OCI-M1 (cell line): ENCODE data around the gene TRIO.

Experiments
- DNase-seq: peaks from one replicate; lab custom pipeline; 2025; lab: John Stamatoyannopoulos, UW

TRIO gene

GRCh38 chr5:14247054-14247386 is 103.9 kb downstream of the TRIO start:
- no peak for DNase-seq

DNA sequence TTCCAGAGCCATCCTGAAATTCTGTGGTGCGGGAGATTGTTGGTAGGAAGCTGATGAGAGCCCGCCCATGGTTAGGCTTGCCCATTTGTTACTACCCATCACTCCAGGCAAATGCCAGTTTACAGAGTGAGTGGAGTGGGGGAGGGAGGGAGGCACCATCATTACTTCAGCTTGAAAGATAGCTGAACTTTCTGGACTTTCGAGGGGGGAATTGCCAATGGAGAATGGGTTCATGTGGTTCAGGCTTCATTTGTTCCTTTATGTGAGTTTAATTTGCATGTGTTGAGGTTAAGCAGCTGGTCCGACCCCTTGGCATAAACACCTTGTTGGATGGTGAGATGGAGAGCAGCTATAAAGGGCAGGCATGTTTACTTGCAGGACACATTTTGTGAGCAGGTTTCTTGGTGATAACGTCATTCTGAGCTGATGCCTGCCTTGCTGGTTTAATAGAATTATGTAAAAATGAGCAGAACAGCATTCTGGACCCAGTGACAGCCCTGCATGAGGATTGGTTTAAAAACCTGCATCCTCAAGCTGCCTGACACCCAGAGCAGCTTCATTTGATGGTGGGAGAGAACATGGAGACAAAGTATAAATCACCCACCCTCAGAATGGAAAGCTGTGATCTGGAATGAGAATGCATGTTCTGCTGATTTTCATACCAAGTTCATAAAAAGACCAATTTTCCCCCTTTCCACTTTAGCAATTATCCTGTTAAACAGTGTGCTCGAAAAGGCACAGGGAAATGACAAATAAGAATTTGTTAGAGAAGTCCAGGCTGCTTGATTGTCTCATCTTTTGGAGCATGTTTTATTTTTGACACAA is 106.3 kb downstream of the TRIO start:
- no peak for DNase-seq

DNA sequence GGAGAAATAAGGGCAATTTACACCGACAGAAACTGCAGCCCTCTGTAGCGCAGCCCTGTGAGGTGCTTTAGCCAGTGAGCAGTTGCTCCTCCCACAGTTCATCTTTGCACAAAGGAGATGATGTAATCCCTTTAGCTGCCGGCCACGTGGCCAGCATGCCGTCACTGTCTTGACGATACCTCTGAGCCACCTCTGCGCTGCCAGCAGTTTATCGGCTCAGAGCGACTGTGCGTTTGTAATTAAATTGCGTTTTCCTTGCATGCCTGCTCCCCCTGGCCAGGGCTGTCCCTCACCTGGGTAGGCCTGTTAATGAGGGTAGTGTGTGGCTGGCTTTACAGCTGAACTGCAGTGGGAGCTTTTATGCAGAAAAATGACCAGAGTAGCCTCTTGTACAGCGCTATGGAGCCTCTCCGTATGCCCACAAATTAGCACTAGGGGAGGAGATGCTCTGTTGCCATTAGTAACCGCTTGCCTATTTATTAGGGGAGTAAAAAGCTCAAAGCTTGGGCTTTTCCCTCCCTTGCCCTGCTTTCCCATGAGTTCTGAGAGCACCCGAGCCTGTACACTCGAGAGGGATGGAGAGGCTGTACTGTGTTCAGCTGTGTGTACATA is 107.0 kb downstream of the TRIO start:
- DNase-seq: no peak

DNA sequence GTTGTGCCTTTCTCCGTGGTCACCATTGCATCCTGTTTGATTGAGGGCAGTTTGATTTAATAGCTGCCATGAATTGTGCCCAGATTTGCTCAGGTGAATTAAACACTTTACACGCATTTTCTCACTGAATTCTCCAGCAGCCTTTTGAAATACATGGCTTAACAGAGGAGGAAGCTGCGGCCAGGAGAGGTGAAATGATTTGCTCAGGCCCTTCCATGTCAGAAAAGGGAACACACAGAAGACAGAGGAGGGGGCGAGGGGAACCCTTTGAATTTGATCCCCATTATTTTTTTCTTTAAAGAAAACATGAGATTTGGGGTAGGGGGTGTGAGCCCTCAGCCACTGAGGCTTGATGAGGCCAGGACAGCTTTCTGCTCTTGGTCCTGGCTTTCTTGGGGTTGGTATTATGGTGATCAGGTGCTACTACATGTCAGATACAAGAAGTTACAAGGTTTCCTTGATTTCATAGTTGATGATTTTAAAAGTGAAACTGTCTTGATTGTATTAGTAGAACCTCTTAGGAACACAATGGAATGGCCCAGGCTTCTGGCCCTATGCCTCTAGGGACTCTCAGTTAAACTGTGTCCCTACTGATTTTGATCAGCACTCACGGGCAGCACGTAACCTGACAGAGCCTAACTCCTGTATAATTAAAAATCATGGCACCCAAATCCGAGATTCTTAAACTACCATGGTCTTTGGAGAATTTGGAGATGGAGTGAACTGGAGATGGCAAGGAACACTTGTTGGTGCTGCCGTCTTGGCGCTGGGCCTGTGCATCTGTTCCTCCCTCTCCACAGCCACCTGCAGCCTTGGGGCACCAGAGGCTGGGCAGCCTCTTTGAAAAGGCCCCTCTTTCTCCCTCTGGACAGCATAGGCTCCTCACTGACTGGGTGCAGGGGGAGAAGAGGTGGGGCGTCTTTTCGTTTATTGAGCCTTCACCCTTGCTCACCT is 107.9 kb downstream of the TRIO start:
- DNase-seq: no peak

- no peak for DNase-seq
Observed at GRCh38 chr5:14251733-14252132, 108.6 kb downstream of the TRIO start.

DNA sequence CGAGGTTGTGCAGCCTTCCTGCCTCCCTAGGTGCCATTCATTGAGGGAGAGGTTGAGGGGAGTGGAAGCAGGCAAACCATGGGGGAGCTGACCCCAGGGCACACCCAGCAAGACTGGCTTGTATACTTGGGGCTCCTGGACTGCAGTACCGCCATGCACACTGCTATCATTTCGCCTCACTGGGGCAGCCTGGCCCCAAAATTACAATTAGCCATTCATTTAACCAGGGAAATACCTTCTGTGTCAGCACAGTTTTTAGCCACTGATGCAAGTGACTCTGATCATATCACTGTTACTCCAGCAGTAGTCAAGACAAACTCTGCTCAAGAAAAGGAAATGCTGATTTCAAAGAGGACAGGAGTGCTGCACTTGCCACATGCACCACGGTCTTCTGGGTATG is 109.7 kb downstream of the TRIO start:
- DNase-seq: no peak

DNA sequence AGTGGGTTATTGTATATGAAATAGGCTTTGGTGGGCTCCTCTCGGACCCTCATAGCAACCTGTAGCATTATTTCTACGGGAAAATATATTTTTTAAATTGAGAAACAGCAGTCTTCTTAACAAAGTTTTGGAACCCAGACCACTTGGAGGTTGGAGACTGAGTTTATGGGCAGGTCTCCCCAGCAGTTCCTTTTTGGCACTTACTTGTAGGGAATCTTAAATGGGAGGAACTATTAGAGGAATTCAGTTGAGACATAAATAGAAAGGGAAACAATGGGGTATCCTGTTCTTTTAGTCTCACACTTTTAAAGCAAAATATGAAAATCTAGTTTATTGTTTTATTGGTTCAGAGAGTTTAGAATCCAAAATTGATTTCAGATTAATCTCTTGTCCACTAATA is 111.5 kb downstream of the TRIO start:
- no peak for DNase-seq

DNA sequence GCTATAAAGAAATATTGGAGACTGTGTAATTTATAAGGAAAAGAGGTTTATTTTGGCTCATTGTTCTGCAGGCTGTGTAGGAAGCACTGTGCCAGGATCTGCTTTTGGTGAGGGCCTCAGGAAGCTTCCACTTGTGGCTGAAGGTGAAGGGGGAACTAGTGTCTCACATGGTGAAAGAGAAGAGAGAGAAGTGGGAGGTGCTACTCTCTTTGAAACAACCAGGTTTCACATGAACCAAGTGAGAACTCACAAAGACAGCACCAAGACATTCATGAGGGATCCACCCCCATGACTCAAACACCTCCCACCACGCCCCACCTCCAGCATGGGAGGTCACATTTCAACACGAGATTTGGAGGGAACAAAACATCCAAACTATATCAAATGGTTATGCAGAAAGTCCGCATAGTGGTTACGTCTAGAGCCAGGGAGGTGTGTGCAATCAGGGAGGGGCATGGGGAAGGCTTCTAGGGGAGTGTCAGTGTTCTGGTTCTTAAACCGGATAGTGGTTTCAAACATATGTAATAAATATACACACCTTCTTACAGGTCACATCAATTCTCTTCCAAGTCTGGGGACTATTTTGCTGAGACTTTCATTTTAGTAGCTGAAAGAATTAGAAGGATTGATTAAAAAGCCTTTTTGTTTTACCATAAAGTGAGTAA is 113.0 kb downstream of the TRIO start:
- DNase-seq: no peak

DNA sequence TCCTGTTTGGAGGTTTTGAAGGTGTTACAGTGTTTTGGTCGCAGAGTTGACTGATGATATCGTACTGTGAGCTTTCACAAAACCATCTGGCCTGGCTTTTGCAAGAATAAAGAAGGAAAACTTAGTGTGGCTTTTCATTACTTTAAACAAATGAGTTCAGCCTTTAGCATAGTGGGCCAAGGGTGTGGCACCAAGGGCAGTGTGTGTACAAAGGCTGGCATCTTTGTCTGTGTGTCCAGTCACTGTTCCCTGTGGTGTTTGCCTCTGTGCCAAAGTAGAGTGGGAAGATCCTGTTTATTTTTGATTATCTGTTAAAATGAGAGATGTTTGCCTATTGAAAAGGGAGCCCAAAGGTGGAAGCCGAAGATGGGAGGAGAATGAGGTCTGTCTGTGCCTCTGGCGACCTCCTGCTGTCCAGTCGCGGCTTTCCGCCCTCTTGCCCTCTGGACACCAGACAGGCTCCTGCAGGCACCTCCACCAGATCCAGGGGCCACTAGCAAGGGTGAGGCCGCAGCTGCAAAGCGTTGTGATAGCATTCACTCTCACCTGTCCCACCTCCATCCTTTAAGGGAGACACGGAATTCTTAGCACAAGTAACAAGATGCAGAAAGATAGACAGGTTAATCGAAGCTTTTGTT is 113.7 kb downstream of the TRIO start:
- DNase-seq: no peak

- no peak for DNase-seq
Observed at GRCh38 chr5:14257995-14258403, 114.9 kb downstream of the TRIO start.

GRCh38 chr5:14258840-14259239 is 115.7 kb downstream of the TRIO start:
- no peak for DNase-seq

DNA sequence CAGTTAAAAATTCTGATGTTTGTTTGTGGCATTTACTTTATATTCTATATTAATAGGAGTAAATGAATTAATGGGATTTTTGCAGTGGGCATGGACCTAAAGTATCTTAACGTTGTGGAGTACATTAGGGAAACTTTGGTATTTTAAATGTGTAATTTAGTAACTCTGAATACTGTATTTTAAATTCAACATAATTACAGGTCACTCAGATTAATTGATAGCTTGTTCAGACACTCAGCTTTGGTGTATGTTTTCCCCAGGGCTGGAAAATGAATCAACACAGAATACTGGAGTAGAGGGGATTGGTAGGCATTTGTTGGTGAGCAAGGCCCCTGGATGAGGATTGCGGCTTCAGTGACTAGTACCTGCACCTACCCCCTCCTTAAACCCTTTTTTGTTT is 117.5 kb downstream of the TRIO start:
- DNase-seq: no peak

- DNase-seq: no peak
Observed at GRCh38 chr5:14261235-14261634, 118.1 kb downstream of the TRIO start.

DNA sequence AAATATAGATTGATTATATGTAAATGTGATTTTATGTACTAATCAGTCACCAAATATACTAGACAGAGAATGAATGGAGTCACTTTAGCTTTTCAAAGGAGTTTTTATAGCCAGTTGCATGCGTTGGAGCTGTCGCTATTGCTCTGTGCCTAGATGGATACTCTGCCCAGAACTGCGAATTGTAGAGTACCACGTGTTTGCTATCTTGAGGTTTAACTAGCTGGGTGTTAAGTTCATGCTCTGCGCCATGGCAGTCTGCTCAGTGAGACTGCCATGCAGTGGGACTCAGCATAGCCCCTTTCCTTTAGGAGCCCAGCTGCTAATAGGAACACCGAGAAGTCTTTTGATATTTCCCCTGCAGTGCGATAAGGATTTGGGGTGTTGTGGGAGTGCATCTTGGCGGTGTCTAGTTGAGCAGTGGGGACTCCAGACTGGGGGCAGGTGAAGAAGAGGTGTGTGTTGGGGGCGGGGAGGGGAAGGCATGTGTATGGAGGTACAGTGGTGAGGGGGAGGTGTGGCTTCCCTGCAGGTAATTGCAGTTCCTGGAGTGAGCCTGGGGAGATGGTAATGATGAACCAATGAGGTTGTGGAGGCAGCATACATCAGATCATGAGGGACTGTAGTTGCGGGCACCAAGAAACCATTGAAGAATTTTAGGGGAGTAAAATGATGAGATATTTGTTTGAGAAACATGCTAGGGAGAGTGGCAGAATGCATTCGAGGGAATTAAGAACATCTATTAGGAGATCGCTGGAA is 118.9 kb downstream of the TRIO start:
- no peak for DNase-seq

- no peak for DNase-seq
Observed at GRCh38 chr5:14263113-14263512, 120.0 kb downstream of the TRIO start.

DNA sequence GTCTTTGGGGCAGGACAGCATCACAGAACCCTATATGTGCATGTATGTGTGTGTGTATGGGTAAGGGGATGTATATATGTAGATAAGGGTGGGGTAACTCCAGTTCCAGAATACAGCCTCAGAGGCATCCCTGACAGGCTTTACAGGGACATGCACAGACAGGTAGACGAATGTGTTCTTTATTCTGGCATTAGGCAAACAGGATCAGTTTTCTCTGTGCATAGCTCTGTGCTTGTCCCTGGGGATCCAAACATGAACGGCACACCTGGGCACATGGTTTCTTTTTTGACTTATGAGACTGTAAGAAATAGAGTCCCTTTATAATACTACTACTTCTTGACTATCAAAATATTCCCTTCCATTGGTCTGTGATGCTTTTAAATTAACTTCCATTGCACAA is 120.6 kb downstream of the TRIO start:
- DNase-seq: no peak

- peak; percentile 40 for DNase-seq
Observed at GRCh38 chr5:14264605-14265316, 121.6 kb downstream of the TRIO start.

- no peak for DNase-seq
Observed at GRCh38 chr5:14265570-14265969, 122.4 kb downstream of the TRIO start.

GRCh38 chr5:14266171-14266570 is 123.0 kb downstream of the TRIO start:
- no peak for DNase-seq

DNA sequence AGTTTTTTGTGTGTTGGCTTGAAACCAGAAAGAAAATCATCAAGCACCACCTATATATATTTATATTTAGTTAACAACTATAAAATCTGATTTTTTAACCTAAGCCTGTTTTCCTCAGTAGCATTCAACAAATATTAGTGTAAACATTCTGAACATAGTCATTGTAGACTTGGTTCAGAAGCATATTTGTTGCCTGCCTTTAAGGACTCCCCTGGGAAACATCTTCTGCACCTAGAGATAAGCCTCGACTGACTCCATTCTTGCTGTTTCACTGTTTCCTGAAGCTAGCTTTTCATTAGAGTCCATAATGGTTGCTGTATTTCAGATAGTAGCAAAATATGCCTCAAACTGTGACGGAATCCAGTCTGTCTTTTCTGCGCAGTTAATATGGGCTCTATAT is 123.5 kb downstream of the TRIO start:
- no peak for DNase-seq
